Natural killer cell (primary cell): ENCODE data around the gene HSPBP1. TPM values are rescaled to one million over a fixed set of nuclear protein-coding genes. Genes with fewer than 3 reads are reported as not detected.

Experiments used
- ATAC-seq, 3 donors: fragments of 150-1000 bp in 2 of 3; fragments of 200-7000 bp in 1 of 3; cut with Tn5 transposase; 1 replicate in 1 of 3; 2 replicates in 2 of 3; pipeline ENCODE4 v1.10.0; 2021; ENCODE audit warnings: mild to moderate bottlenecking in 2 of 3, moderate library complexity in 2 of 3
- DNase-seq, 2 donors: peaks; one replicate each; pipeline versions ENCODE4 v3.0.0 to v3.0.0-alpha.2; 2013 to 2021; ENCODE audit warnings: mixed read lengths in 1 of 2
- H3K27ac ChIP-seq: one replicate; pipeline ENCODE4 v1.5.1; 2013; ENCODE audit warnings: mild to moderate bottlenecking, low read length
- H3K27me3 ChIP-seq: one replicate; pipeline ENCODE4 v1.6.1; 2013; ENCODE audit warnings: low read length; ENCODE audit not compliant: control insufficient read depth, insufficient read depth
- H3K36me3 ChIP-seq: one replicate; pipeline ENCODE4 v1.6.1; 2013; ENCODE audit warnings: low read length; ENCODE audit not compliant: control insufficient read depth, insufficient read depth
- H3K4me1 ChIP-seq: one replicate; pipeline ENCODE4 v1.6.1; 2013; ENCODE audit warnings: low read length; ENCODE audit not compliant: control insufficient read depth, insufficient read depth
- H3K4me3 ChIP-seq: one replicate; pipeline ENCODE4 v1.5.1; 2013; ENCODE audit warnings: low read length
- H3K9me3 ChIP-seq: one replicate; pipeline ENCODE4 v1.6.1; 2013; ENCODE audit warnings: low read length; ENCODE audit not compliant: control insufficient read depth, insufficient read depth
- H3K27ac Mint-ChIP-seq, 2 donors: one replicate each; pipeline ENCODE4 v1.8.0; 2022; ENCODE audit warnings: mild to moderate bottlenecking in 2 of 2, mixed read lengths in 2 of 2, moderate library complexity in 1 of 2
- H3K27me3 Mint-ChIP-seq, 2 donors: one replicate each; pipeline ENCODE4 v1.8.0; 2022; ENCODE audit warnings: low read depth in 2 of 2, mixed read lengths in 2 of 2
- H3K36me3 Mint-ChIP-seq: one replicate; pipeline ENCODE4 v1.8.0; 2022; ENCODE audit warnings: mixed read lengths
- H3K4me1 Mint-ChIP-seq, 2 donors: one replicate each; pipeline ENCODE4 v1.8.0; 2022; ENCODE audit warnings: mixed read lengths in 2 of 2
- H3K4me3 Mint-ChIP-seq: one replicate; pipeline ENCODE4 v1.8.0; 2022; ENCODE audit warnings: mild to moderate bottlenecking, moderate library complexity, mixed read lengths
- H3K9me3 Mint-ChIP-seq, 2 donors: one replicate each; pipeline ENCODE4 v1.8.0; 2022; ENCODE audit warnings: mixed read lengths in 2 of 2
- CTCF ChIP-seq: fragments of 200-600 bp; IDR thresholded peaks from one replicate; pipeline ENCODE4 v1.8.0; 2022; ENCODE audit warnings: antibody characterized with exemption
- WGBS: methylation state at CpG from one replicate; pipeline ENCODE4 v1.1.7; 2013; ENCODE audit warnings: missing lambda C conversion rate; ENCODE audit not compliant: insufficient coverage; 5-methylcytosine and 5-hydroxymethylcytosine counted together
- intact Hi-C: fragments of 100-400 bp; cut with micrococcal nuclease; formaldehyde crosslinking; loops from one replicate; pipeline ENCODE4 v1.14.2; 2022
- total RNA-seq, 4 donors: library from RNA; stranded (reverse); fragments of 120-200 nt in 1 of 4; gene quantifications; one replicate each; pipeline versions ENCODE4 v1.2.3 to v1.2.4, GENCODE V29; 2013 to 2022

The HSPBP1 gene
- total RNA-seq, 3 donors from 2014 or later (not counting 1 experiment from before 2014, with no cell fraction given), result 17.1 to 19.5 (median 18.5) TPM

- no peaks in the 10 kb centered on the region for H3K27me3 ChIP-seq
- no peak overlapping the region for H3K27ac ChIP-seq
- DNase-seq (no peak), ATAC-seq (no peak)
- peaks cover 17 to 28% of the 10 kb centered on the region in 2 donors for H3K4me1 Mint-ChIP-seq
- H3K4me3 ChIP-seq, result no peak overlapping the region
- intact Hi-C loops, result no loop called here
- peaks cover 5% of the 10 kb centered on the region in 2 donors for H3K9me3 Mint-ChIP-seq
- H3K4me3 Mint-ChIP-seq, result no peak overlapping the region
- H3K4me1 ChIP-seq, result peaks cover 21% of the 10 kb centered on the region
- H3K27me3 Mint-ChIP-seq, result no peaks in the 10 kb centered on the region
- H3K36me3 ChIP-seq, result no peaks in the 10 kb centered on the region
- no peak for TF ChIP-seq CTCF
- H3K9me3 ChIP-seq, result no peaks in the 10 kb centered on the region
- H3K36me3 Mint-ChIP-seq, result no peaks in the 10 kb centered on the region
- WGBS, result 97% methylated on average over 9 of the region's 9 CpGs
- H3K27ac Mint-ChIP-seq, result no peak overlapping the region
These were observed 17.6 kb downstream of the HSPBP1 start for GRCh38 chr19:55262359-55262758.

GRCh38 chr19:55261671-55262126, 18.2 kb downstream of the HSPBP1 start:
- Mint-ChIP-seq H3K4me3 (no peak overlapping the region), H3K27ac (no peak overlapping the region), H3K4me1 (peaks cover 24 to 34% of the 10 kb centered on the region in 2 donors), H3K36me3 (no peaks in the 10 kb centered on the region), H3K9me3 (peaks cover 5% of the 10 kb centered on the region in 2 donors), H3K27me3 (no peaks in the 10 kb centered on the region)
- no peaks in the 10 kb centered on the region for H3K9me3 ChIP-seq
- H3K4me3 ChIP-seq, result no peak overlapping the region
- intact Hi-C loops, result no loop called here
- H3K36me3 ChIP-seq, result no peaks in the 10 kb centered on the region
- ATAC-seq, result no peak
- H3K4me1 ChIP-seq, result peaks cover 27% of the 10 kb centered on the region
- no peak overlapping the region for H3K27ac ChIP-seq
- no peak for TF ChIP-seq CTCF
- peak in 1 of 2 donors; percentile 3 for DNase-seq
- WGBS, result 94% methylated on average over 13 of the region's 13 CpGs
- no peaks in the 10 kb centered on the region for H3K27me3 ChIP-seq

GRCh38 chr19:55259540-55260210, 20.2 kb downstream of the HSPBP1 start:
- no peaks in the 10 kb centered on the region for H3K9me3 Mint-ChIP-seq
- H3K4me3 ChIP-seq, result peak overlapping the region; percentile 91

More at GRCh38 chr19:55259540-55260210, 20.2 kb downstream of the HSPBP1 start:
- no peak for TF ChIP-seq CTCF
- WGBS, result 53% methylated on average over 29 of the region's 29 CpGs
- H3K36me3 Mint-ChIP-seq, result no peaks in the 10 kb centered on the region
- no peaks in the 10 kb centered on the region for H3K27me3 Mint-ChIP-seq
- H3K4me1 ChIP-seq, result peaks cover 47% of the 10 kb centered on the region
- H3K9me3 ChIP-seq, result no peaks in the 10 kb centered on the region
- H3K27me3 ChIP-seq, result no peaks in the 10 kb centered on the region
- peak overlapping the region; percentile 95 for H3K27ac ChIP-seq
- peak overlapping the region; percentile 97 for H3K4me3 Mint-ChIP-seq
- intact Hi-C loops, result loop anchor here (1.0 to 10.0 kb wide), 4 partner anchors 21 to 795 kb away; partner anchors contain the start of genes HSPBP1 and KMT5C
- H3K36me3 ChIP-seq, result no peaks in the 10 kb centered on the region
- ATAC-seq, result no peak
- no peak for DNase-seq
- H3K27ac Mint-ChIP-seq, result peak overlapping the region; percentile 93 to 99
- peaks cover 44 to 46% of the 10 kb centered on the region in 2 donors for H3K4me1 Mint-ChIP-seq
